ENCODE data around the gene TARBP1.

TARBP1 gene

DNA sequence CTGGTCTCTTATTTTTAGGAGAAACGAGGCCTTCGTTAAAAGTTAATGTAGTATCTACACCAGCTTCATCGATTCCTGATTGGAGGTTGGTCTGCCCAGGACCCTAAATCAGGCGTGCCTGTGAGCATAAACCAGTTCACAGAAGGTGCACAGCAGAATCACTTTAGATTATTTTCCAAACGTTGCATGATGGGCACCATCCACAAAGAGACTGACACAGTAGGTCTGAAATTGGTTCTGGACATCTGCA lies 256 bp upstream of the TARBP1 start:
- Histone ChIP-seq H3K27ac (ENCODE audit: low read length) (no peak overlapping the region), H3K36me3 (ENCODE audit: control insufficient read depth, insufficient read depth, low read length) (no peaks in the 10 kb centered on the region; the same call in 1 of the 2 replicates), H3K4me3 (ENCODE audit: low read length) (no peak overlapping the region; the same call in 1 of the 2 replicates), H3K9me3 (ENCODE audit: control insufficient read depth, insufficient read depth, low read length) (no peaks in the 10 kb centered on the region), H3K27me3 (ENCODE audit: control insufficient read depth, insufficient read depth, low read length) (peaks cover 4% of the 10 kb centered on the region; the same call in 1 of the 2 replicates), H3K4me1 (ENCODE audit: control insufficient read depth, insufficient read depth, low read length) (peaks cover 2% of the 10 kb centered on the region)
- no peak for DNase-seq (ENCODE audit: low read depth, low spot score)
- no CpG with 5 or more reads among the region's 5 CpGs for WGBS (ENCODE audit: insufficient coverage, insufficient read length)

DNA sequence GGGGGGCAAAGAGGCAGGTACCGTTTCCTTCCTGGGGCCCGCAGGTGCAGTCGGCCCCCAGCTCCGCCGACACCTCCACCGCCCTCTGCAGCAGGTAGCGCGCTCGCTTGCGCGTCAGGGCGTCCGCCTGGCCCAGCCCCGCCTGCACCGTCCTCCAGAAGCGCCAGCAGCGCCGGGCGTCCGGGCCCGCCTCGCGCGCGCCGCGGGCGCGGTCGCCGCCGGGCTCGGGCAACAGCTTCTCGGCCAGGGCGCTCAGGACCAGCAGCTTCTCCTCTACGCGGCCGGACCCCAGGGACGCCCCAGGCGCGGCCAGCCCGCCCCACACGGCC lies 863 bp downstream of the TARBP1 start:
- H3K27ac ChIP-seq (ENCODE audit: low read length), result no peak overlapping the region

DNA sequence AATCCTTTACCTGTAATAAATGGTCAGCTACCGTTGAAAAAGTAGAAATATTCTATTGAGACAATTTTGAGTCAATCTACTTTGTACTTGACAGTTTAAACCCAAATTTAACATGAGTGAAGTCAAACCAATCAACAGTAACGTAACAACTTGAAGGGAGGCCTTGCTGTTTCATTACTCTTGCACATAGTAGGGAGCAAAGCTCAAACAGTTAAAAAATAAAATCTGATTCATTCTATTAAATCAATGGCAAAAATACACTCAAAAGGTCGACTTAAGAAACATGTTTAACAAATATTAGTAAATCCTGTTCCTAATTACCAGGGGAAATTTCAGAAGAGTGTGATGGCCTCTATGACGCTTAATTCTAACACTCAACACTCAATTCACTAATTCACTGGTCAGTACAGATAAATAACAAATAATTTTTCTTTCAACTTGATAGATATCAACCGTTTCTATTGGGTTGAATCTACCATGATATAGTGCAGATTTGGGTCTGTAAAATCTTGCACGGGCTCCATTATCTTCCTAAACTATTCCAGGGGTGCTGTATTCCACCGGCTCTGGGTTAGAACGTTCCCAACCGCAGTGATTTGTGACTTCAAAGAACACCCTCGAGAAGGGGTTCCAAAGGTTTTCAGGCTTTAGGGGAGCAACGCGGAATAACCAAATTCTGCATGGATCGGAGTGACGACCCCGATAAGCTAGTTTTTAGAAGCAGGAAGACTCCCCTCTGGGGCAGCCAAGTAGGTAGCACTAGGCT lies 1.4 kb downstream of the TARBP1 start:
- Histone ChIP-seq H3K27ac (ENCODE audit: low read length) (no peak overlapping the region), H3K4me1 (ENCODE audit: control insufficient read depth, insufficient read depth, low read length) (peaks cover 2% of the 10 kb centered on the region)

More for the DNA sequence above, 863 bp downstream of the TARBP1 start:
- Histone ChIP-seq H3K36me3 (ENCODE audit: control insufficient read depth, insufficient read depth, low read length) (no peaks in the 10 kb centered on the region; the same call in 1 of the 2 replicates), H3K4me1 (ENCODE audit: control insufficient read depth, insufficient read depth, low read length) (peaks cover 2% of the 10 kb centered on the region), H3K27me3 (ENCODE audit: control insufficient read depth, insufficient read depth, low read length) (peaks cover 3% of the 10 kb centered on the region; the same call in 1 of the 2 replicates), H3K9me3 (ENCODE audit: control insufficient read depth, insufficient read depth, low read length) (no peaks in the 10 kb centered on the region), H3K4me3 (ENCODE audit: low read length) (peak overlapping the region; percentile 66)
- no CpG with 5 or more reads among the region's 43 CpGs for WGBS (ENCODE audit: insufficient coverage, insufficient read length)
- peak; percentile 18 for DNase-seq (ENCODE audit: low read depth, low spot score)

DNA sequence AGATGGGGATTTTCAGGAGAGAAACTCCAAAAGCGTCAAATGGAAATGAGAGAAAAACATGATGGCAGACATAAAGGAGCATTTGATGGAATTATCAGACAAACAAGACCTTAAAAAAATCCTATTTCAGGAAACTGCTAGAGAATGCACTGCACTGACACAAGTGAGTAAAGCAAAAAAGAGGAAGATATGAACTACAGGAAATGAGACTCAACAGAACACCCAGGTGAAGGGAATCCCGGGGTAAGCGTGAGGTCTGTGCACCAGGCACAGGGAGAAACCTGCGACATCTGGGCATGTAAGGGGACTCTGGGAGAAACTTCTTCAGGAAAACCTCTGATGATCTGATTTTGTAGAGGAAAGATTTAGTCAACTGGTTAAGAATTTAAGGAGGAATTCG lies 2.8 kb downstream of the TARBP1 start:
- no peak for DNase-seq (ENCODE audit: low read depth, low spot score)
- WGBS (ENCODE audit: insufficient coverage, insufficient read length), result 100% methylated on average over 1 of the region's 5 CpGs
- Histone ChIP-seq H3K4me1 (ENCODE audit: control insufficient read depth, insufficient read depth, low read length) (peaks cover 2% of the 10 kb centered on the region), H3K4me3 (ENCODE audit: low read length) (no peak overlapping the region), H3K27ac (ENCODE audit: low read length) (no peak overlapping the region), H3K36me3 (ENCODE audit: control insufficient read depth, insufficient read depth, low read length) (no peaks in the 10 kb centered on the region; the same call in 1 of the 2 replicates), H3K27me3 (ENCODE audit: control insufficient read depth, insufficient read depth, low read length) (no peaks in the 10 kb centered on the region), H3K9me3 (ENCODE audit: control insufficient read depth, insufficient read depth, low read length) (no peaks in the 10 kb centered on the region)

More for the DNA sequence above, 1.4 kb downstream of the TARBP1 start:
- no peaks in the 10 kb centered on the region for H3K9me3 ChIP-seq (ENCODE audit: control insufficient read depth, insufficient read depth, low read length)
- WGBS (ENCODE audit: insufficient coverage, insufficient read length), result no CpG with 5 or more reads among the region's 15 CpGs
- peaks cover 1% of the 10 kb centered on the region; the same call in 1 of the 2 replicates for H3K27me3 ChIP-seq (ENCODE audit: control insufficient read depth, insufficient read depth, low read length)
- H3K36me3 ChIP-seq (ENCODE audit: control insufficient read depth, insufficient read depth, low read length), result no peaks in the 10 kb centered on the region; the same call in 1 of the 2 replicates
- no peak for DNase-seq (ENCODE audit: low read depth, low spot score)
- H3K4me3 ChIP-seq (ENCODE audit: low read length), result peak overlapping the region; percentile 66; the same call in 1 of the 2 replicates

DNA sequence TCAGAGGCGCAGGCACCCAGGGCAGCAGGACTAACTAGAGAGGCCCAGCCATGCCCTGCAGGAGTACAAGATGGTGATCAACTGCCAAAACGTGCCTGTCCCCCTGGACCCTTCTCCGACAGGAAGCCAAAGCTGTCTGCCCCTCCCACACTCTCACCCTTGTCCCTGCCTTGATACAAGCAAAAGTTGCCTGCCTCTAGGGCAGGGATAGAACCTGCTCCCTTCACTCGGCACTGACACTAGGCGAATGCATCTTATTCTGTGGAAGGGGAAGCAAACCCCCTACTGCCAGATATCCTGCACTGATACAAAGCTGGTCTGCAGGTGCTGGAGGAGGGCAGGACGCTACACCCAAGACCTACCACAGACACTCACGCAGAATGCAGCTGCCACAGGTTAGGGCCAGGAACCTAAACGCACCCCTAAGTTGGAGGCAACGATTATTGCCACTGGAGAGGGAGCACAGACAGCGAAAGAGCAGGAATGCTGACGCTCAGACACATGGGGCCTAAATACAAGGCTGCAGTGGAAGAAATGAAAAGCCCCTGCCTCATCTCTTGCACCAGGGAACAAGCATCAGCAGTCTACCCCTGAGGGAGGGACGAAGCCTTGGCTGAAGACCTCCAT lies 3.7 kb downstream of the TARBP1 start:
- DNase-seq (ENCODE audit: low read depth, low spot score), result no peak
- no peak overlapping the region for H3K4me3 ChIP-seq (ENCODE audit: low read length)
- H3K9me3 ChIP-seq (ENCODE audit: control insufficient read depth, insufficient read depth, low read length), result no peaks in the 10 kb centered on the region
- H3K27ac ChIP-seq (ENCODE audit: low read length), result no peak overlapping the region
- no peaks in the 10 kb centered on the region for H3K27me3 ChIP-seq (ENCODE audit: control insufficient read depth, insufficient read depth, low read length)
- no peaks in the 10 kb centered on the region; the same call in 1 of the 2 replicates for H3K36me3 ChIP-seq (ENCODE audit: control insufficient read depth, insufficient read depth, low read length)
- no CpG with 5 or more reads among the region's 12 CpGs for WGBS (ENCODE audit: insufficient coverage, insufficient read length)
- H3K4me1 ChIP-seq (ENCODE audit: control insufficient read depth, insufficient read depth, low read length), result peaks cover 2% of the 10 kb centered on the region

DNA sequence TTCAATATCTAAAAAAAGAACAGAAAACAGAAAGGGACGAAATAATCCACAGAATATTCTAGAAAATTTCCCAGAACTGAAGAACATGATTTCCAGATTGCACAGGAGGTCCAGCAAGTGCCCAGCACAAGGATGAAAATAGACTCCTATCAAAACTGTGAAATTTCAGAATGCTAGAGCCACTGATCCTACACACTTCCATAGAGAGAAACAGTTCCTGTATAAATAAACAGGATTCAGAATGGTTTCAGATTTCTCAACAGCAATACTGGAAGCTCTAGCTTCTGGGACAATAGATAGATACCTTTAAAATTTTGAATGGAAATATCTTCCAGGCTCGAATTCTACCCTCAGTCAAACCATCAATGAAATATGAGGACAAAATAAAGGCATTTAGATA lies 4.6 kb downstream of the TARBP1 start:
- DNase-seq (ENCODE audit: low read depth, low spot score), result no peak
- H3K36me3 ChIP-seq (ENCODE audit: control insufficient read depth, insufficient read depth, low read length), result no peaks in the 10 kb centered on the region; the same call in 1 of the 2 replicates
- H3K27ac ChIP-seq (ENCODE audit: low read length), result no peak overlapping the region
- H3K4me1 ChIP-seq (ENCODE audit: control insufficient read depth, insufficient read depth, low read length), result peaks cover 2% of the 10 kb centered on the region
- H3K4me3 ChIP-seq (ENCODE audit: low read length), result no peak overlapping the region
- H3K27me3 ChIP-seq (ENCODE audit: control insufficient read depth, insufficient read depth, low read length), result no peaks in the 10 kb centered on the region
- H3K9me3 ChIP-seq (ENCODE audit: control insufficient read depth, insufficient read depth, low read length), result no peaks in the 10 kb centered on the region
- no CpG with 5 or more reads among the region's 2 CpGs for WGBS (ENCODE audit: insufficient coverage, insufficient read length)

DNA sequence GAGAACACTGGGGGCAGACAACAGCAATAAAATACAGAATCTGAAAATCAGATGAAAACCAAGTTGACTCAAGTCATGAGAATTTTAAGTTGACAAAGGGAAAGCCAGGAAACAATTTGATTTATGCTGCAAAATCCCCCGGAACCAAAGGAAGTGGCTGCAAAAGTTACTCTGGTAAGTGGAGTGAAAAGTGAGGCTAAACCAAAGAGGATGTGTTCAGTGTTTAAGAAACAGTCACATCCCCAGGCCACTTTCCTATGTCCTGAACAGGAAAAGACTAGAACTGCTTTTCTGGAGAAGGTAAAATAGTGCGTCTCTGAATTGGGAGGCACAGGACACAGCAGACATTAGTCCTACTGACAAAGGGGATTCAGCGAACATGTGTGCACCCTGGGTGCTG lies 5.9 kb downstream of the TARBP1 start:
- H3K27ac ChIP-seq (ENCODE audit: low read length), result no peak overlapping the region
- no peaks in the 10 kb centered on the region for H3K9me3 ChIP-seq (ENCODE audit: control insufficient read depth, insufficient read depth, low read length)
- H3K36me3 ChIP-seq (ENCODE audit: control insufficient read depth, insufficient read depth, low read length), result no peaks in the 10 kb centered on the region
- no peak for DNase-seq (ENCODE audit: low read depth, low spot score)
- no CpG with 5 or more reads among the region's 3 CpGs for WGBS (ENCODE audit: insufficient coverage, insufficient read length)
- H3K4me1 ChIP-seq (ENCODE audit: control insufficient read depth, insufficient read depth, low read length), result peaks cover 2% of the 10 kb centered on the region
- H3K27me3 ChIP-seq (ENCODE audit: control insufficient read depth, insufficient read depth, low read length), result no peaks in the 10 kb centered on the region
- no peak overlapping the region for H3K4me3 ChIP-seq (ENCODE audit: low read length)

DNA sequence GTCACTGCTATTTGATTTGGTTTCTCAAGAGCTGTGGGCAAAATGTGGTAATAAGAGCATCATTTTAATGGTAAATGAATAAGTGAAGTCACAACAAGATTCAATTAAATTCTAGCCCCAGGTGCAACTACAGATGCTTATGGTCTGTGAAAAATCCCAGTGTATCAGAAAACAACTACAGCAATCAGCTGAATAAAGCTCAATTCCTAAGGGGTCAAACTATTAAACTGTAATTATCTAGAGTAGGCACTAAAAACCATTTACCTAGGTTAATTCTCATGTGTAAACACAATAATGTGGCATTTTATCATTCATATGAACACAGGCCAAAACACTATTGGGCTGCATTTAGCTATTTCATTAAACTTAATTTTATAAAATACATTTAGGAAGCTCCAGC lies 9.6 kb downstream of the TARBP1 start:
- Histone ChIP-seq H3K9me3 (ENCODE audit: control insufficient read depth, insufficient read depth, low read length) (no peaks in the 10 kb centered on the region), H3K36me3 (ENCODE audit: control insufficient read depth, insufficient read depth, low read length) (no peaks in the 10 kb centered on the region), H3K4me1 (ENCODE audit: control insufficient read depth, insufficient read depth, low read length) (no peaks in the 10 kb centered on the region), H3K27ac (ENCODE audit: low read length) (no peak overlapping the region), H3K27me3 (ENCODE audit: control insufficient read depth, insufficient read depth, low read length) (no peaks in the 10 kb centered on the region), H3K4me3 (ENCODE audit: low read length) (no peak overlapping the region)
- no peak for DNase-seq (ENCODE audit: low read depth, low spot score)

DNA sequence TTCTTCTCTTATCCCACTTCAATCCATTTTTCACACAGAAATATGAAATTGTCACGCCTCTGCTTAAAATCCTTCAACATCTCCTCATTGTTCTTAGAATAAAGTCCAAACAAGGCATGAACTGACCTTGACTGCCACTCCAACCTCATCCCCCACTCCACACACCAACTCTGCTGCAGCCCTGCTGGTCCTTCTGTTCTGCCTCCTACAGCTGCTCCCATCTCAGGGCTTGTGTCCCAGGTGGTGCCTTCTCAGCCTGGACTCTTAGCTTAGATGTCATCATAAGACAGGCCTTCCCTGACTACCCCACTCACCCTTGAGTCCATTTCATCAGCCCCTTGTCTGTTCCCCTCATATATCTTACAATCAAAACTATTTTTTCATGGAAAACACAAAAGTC lies 10.4 kb downstream of the TARBP1 start:
- Histone ChIP-seq H3K4me3 (ENCODE audit: low read length) (no peak overlapping the region), H3K4me1 (ENCODE audit: control insufficient read depth, insufficient read depth, low read length) (no peaks in the 10 kb centered on the region), H3K27me3 (ENCODE audit: control insufficient read depth, insufficient read depth, low read length) (no peaks in the 10 kb centered on the region), H3K27ac (ENCODE audit: low read length) (no peak overlapping the region), H3K9me3 (ENCODE audit: control insufficient read depth, insufficient read depth, low read length) (no peaks in the 10 kb centered on the region), H3K36me3 (ENCODE audit: control insufficient read depth, insufficient read depth, low read length) (no peaks in the 10 kb centered on the region)
- no peak for DNase-seq (ENCODE audit: low read depth, low spot score)
- 100% methylated on average over 1 of the region's 1 CpG for WGBS (ENCODE audit: insufficient coverage, insufficient read length)

DNA sequence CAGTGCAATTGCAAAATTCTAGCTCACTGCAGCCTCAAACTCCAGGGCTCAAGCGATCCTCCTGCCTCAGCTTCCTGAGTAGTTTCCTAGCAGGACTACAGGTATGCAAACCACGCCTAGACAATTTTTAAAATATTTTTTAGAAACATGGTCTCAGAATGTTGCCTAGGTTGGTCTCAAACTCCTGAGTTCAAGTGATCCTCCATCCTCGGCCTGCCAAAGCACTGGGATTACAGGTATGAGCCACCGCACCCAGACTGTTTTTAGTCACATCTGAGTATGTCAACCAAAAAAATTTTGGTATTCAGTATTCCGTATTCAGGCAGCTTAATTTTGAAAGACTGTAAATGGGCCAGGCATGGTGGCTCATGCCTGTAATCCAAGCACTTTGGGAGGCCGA lies 11.2 kb downstream of the TARBP1 start:
- Histone ChIP-seq H3K27me3 (ENCODE audit: control insufficient read depth, insufficient read depth, low read length) (no peaks in the 10 kb centered on the region), H3K36me3 (ENCODE audit: control insufficient read depth, insufficient read depth, low read length) (no peaks in the 10 kb centered on the region), H3K27ac (ENCODE audit: low read length) (no peak overlapping the region), H3K9me3 (ENCODE audit: control insufficient read depth, insufficient read depth, low read length) (no peaks in the 10 kb centered on the region), H3K4me3 (ENCODE audit: low read length) (no peak overlapping the region), H3K4me1 (ENCODE audit: control insufficient read depth, insufficient read depth, low read length) (no peaks in the 10 kb centered on the region)
- no CpG with 5 or more reads among the region's 6 CpGs for WGBS (ENCODE audit: insufficient coverage, insufficient read length)
- DNase-seq (ENCODE audit: low read depth, low spot score), result no peak

DNA sequence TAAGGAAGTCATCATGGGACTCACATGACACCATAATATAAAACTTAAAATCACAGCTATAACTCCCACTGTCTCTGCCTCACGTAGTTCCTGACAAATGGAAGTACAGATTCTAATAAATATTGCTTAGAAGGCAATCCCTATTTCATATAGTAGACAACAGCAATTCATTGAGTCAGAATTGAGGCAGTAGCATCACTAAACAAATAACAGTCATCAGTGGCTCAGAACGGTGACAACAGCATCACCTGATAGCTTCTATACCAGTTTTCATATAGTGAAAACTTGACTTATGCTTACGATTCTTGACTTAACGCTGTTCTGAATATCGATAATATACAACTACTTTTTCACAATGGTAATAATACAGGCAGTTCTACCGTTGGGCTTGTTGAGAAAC lies 12.0 kb downstream of the TARBP1 start:
- Histone ChIP-seq H3K4me1 (ENCODE audit: control insufficient read depth, insufficient read depth, low read length) (no peaks in the 10 kb centered on the region), H3K27ac (ENCODE audit: low read length) (no peak overlapping the region), H3K4me3 (ENCODE audit: low read length) (no peak overlapping the region), H3K36me3 (ENCODE audit: control insufficient read depth, insufficient read depth, low read length) (no peaks in the 10 kb centered on the region), H3K27me3 (ENCODE audit: control insufficient read depth, insufficient read depth, low read length) (no peaks in the 10 kb centered on the region), H3K9me3 (ENCODE audit: control insufficient read depth, insufficient read depth, low read length) (no peaks in the 10 kb centered on the region)
- no peak for DNase-seq (ENCODE audit: low read depth, low spot score)
- no CpG with 5 or more reads among the region's 6 CpGs for WGBS (ENCODE audit: insufficient coverage, insufficient read length)

All from iPS DF 6.9 (cell line).